WTC11 (cell line): ENCODE measurements around the gene CRACR2A. TPM values are rescaled to one million over a fixed set of nuclear protein-coding genes. Genes with fewer than 3 reads are reported as not detected.

ENCODE experiments used
- ATAC-seq: fragments of 200-7000 bp; cut with Tn5 transposase; 2 replicates; pipeline ENCODE4 v1.10.0; 2021; ENCODE audit warnings: mild to moderate bottlenecking, moderate library complexity
- CTCF ChIA-PET: fragments of 300-600 bp; sonication (Branson Sonifier 250); formaldehyde crosslinking; loops from one replicate; lab custom pipeline; 2021; ENCODE audit warnings: antibody characterized with exemption; lab: Charles Lee
- POLR2A ChIA-PET: fragments of 350-600 bp; sonication (Branson Sonifier 250); formaldehyde crosslinking; loops from one replicate; lab custom pipeline; 2021; ENCODE audit warnings: antibody characterized with exemption; lab: Charles Lee
- DNase-seq: peaks from one replicate; pipeline ENCODE4 v3.0.0; 2021; ENCODE audit warnings: low spot score
- H3K27ac Mint-ChIP-seq: 2 replicates; pipeline ENCODE4 v1.8.0; 2021; ENCODE audit warnings: mixed read lengths
- H3K27me3 Mint-ChIP-seq: 2 replicates; pipeline ENCODE4 v1.8.0; 2021; ENCODE audit warnings: low read depth, mild to moderate bottlenecking, moderate library complexity, mixed read lengths
- H3K36me3 Mint-ChIP-seq: 2 replicates; pipeline ENCODE4 v1.8.0; 2021; ENCODE audit warnings: mixed read lengths
- H3K4me1 Mint-ChIP-seq: 2 replicates; pipeline ENCODE4 v1.8.0; 2022; ENCODE audit warnings: mixed read lengths
- H3K4me3 Mint-ChIP-seq: 2 replicates; pipeline ENCODE4 v1.8.0; 2021; ENCODE audit warnings: mild to moderate bottlenecking, moderate library complexity, mixed read lengths
- H3K9me3 Mint-ChIP-seq: 2 replicates; pipeline ENCODE4 v1.8.0; 2021; ENCODE audit warnings: mixed read lengths
- ELF4 ChIP-seq: sonication (generic); formaldehyde crosslinking; IDR thresholded peaks from 2 replicates; pipeline ENCODE4 v1.8.1; 2022; ENCODE audit warnings: low read depth, mild to moderate bottlenecking, moderate library complexity, missing genetic modification reagents
- ESRRA ChIP-seq: sonication (generic); formaldehyde crosslinking; IDR thresholded peaks from 2 replicates; pipeline ENCODE4 v1.8.1; 2022; ENCODE audit warnings: mild to moderate bottlenecking, missing genetic modification reagents, borderline replicate concordance
- FOXP1 ChIP-seq: sonication (generic); formaldehyde crosslinking; IDR thresholded peaks from 2 replicates; pipeline ENCODE4 v1.8.0; 2022; ENCODE audit warnings: missing genetic modification reagents, mild to moderate bottlenecking, moderate library complexity, borderline replicate concordance
- OVOL2 ChIP-seq: fragments of 250-450 bp; sonication (Bioruptor Pico); IDR thresholded peaks from 2 replicates; pipeline ENCODE4 v1.9.0; 2021; ENCODE audit warnings: mild to moderate bottlenecking, borderline replicate concordance
- TP53 ChIP-seq: sonication (generic); formaldehyde crosslinking; IDR thresholded peaks from 2 replicates; pipeline ENCODE4 v1.8.1; 2023; ENCODE audit warnings: mild to moderate bottlenecking, missing genetic modification reagents
- ZBTB21 ChIP-seq: sonication (generic); formaldehyde crosslinking; IDR thresholded peaks from 2 replicates; pipeline ENCODE4 v1.8.1; 2023; ENCODE audit warnings: mild to moderate bottlenecking, missing genetic modification reagents, borderline replicate concordance
- ZNF121 ChIP-seq: sonication (generic); formaldehyde crosslinking; IDR thresholded peaks from 2 replicates; pipeline ENCODE4 v1.8.0; 2023; ENCODE audit warnings: missing genetic modification reagents
- total RNA-seq: library from RNA; stranded (reverse); gene quantifications from 3 replicates; pipeline ENCODE4 v1.2.3, GENCODE V29; 2021
- TF ChIP-seq, protein P1 (sequence below): sonication (generic); formaldehyde crosslinking; IDR thresholded peaks from 2 replicates; pipeline ENCODE4 v1.8.0; 2022; ENCODE audit warnings: missing genetic modification reagents
- TF ChIP-seq, protein P2 (sequence below): sonication (generic); formaldehyde crosslinking; conservative IDR thresholded peaks from 2 replicates; pipeline ENCODE4 v1.8.1; 2023; ENCODE audit warnings: mild to moderate bottlenecking, low read depth, missing genetic modification reagents, moderate library complexity
- TF ChIP-seq, protein P3 (sequence below): sonication (generic); formaldehyde crosslinking; IDR thresholded peaks from 2 replicates; pipeline ENCODE4 v1.8.0; 2022; ENCODE audit warnings: mild to moderate bottlenecking, missing genetic modification reagents
- TF ChIP-seq, protein P4 (sequence below): sonication (generic); formaldehyde crosslinking; IDR thresholded peaks from 2 replicates; pipeline ENCODE4 v1.8.1; 2022; ENCODE audit warnings: low read depth, missing genetic modification reagents, borderline replicate concordance
- TF ChIP-seq, protein P5 (sequence below): sonication (generic); formaldehyde crosslinking; IDR thresholded peaks from 2 replicates; pipeline ENCODE4 v1.8.1; 2023; ENCODE audit warnings: mild to moderate bottlenecking, moderate library complexity, missing genetic modification reagents

CRACR2A gene
- total RNA-seq, 1 experiment from 2014 or later, result 2.6 TPM

DNA sequence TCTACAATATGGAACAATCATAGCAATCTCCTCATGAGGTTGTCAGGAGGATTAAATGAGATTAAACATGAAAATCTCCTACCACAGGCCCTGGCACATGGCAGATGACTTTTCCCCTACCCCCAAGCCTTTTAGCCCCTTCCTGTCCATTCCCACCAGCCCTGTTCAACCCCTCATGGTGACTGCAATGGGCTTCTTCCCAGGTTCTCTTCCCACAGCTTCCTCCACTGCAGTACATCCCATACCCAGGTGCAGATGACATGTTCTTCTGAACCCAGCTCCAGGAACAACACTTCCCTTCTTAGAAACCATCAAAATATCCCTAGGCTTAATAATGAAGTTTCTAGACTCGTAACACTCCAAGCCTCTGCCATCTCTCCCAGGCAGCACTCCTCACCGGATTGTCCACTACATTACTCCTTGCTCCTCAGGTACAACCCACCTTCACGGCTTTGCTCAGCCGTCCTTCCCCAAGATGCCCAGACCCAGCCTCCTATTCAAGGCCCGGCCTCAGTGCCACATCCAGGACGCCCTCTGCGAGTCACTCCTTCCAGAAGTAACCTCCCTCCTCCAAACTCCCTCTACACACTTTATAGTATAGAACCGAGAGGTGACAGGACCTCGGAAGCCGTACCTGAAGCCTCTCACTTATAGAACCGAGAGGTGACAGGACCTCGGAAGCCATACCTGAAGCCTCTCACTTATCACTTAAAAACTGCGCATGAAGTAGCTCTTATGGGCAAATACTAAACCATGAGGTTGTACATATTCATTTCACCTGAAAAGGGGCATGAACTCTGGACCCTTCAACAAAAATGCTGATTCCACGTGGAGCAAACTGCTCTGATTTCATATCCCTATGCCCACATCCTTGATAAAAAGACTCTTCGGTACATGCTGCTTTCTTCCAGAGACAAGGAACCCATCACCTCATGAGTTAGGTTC, 1.5 kb downstream of the CRACR2A start (continued):
- TF ChIP-seq, protein P1, sequence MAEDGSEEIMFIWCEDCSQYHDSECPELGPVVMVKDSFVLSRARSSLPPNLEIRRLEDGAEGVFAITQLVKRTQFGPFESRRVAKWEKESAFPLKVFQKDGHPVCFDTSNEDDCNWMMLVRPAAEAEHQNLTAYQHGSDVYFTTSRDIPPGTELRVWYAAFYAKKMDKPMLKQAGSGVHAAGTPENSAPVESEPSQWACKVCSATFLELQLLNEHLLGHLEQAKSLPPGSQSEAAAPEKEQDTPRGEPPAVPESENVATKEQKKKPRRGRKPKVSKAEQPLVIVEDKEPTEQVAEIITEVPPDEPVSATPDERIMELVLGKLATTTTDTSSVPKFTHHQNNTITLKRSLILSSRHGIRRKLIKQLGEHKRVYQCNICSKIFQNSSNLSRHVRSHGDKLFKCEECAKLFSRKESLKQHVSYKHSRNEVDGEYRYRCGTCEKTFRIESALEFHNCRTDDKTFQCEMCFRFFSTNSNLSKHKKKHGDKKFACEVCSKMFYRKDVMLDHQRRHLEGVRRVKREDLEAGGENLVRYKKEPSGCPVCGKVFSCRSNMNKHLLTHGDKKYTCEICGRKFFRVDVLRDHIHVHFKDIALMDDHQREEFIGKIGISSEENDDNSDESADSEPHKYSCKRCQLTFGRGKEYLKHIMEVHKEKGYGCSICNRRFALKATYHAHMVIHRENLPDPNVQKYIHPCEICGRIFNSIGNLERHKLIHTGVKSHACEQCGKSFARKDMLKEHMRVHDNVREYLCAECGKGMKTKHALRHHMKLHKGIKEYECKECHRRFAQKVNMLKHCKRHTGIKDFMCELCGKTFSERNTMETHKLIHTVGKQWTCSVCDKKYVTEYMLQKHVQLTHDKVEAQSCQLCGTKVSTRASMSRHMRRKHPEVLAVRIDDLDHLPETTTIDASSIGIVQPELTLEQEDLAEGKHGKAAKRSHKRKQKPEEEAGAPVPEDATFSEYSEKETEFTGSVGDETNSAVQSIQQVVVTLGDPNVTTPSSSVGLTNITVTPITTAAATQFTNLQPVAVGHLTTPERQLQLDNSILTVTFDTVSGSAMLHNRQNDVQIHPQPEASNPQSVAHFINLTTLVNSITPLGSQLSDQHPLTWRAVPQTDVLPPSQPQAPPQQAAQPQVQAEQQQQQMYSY, result no peak
- TF ChIP-seq, protein P2, sequence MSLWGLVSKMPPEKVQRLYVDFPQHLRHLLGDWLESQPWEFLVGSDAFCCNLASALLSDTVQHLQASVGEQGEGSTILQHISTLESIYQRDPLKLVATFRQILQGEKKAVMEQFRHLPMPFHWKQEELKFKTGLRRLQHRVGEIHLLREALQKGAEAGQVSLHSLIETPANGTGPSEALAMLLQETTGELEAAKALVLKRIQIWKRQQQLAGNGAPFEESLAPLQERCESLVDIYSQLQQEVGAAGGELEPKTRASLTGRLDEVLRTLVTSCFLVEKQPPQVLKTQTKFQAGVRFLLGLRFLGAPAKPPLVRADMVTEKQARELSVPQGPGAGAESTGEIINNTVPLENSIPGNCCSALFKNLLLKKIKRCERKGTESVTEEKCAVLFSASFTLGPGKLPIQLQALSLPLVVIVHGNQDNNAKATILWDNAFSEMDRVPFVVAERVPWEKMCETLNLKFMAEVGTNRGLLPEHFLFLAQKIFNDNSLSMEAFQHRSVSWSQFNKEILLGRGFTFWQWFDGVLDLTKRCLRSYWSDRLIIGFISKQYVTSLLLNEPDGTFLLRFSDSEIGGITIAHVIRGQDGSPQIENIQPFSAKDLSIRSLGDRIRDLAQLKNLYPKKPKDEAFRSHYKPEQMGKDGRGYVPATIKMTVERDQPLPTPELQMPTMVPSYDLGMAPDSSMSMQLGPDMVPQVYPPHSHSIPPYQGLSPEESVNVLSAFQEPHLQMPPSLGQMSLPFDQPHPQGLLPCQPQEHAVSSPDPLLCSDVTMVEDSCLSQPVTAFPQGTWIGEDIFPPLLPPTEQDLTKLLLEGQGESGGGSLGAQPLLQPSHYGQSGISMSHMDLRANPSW (CRISPR knock-in tag), result no peak
- TF ChIP-seq ZBTB21 (CRISPR knock-in tag) (no peak), OVOL2 (no peak), FOXP1 (CRISPR knock-in tag) (no peak)
- TF ChIP-seq, all 79 proteins: peak for 0

DNA sequence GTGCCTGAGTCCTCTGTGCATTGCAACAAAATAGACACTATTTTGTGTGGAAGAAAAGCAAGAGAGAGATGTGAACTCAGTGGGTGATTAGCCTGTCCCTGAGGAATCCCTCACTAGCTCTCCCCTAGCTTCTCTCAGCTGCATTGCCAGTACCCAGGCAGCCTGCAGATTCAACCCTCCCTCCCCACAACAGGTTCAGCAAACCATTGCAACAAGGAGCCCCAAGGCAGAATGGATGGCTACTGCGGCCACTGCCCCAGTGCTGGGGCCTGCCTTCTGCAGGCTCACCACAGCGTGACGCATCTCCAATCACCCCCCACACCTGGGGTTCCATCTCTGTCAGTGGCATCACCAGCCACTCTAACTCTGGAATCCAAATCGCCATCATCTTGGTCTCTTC, 2.3 kb downstream of the CRACR2A start:
- Mint-ChIP-seq H3K4me3 (no peak overlapping the region), H3K9me3 (peaks cover 8% of the 10 kb centered on the region), H3K36me3 (no peaks in the 10 kb centered on the region), H3K27me3 (peaks cover 29% of the 10 kb centered on the region), H3K4me1 (peaks cover 8% of the 10 kb centered on the region), H3K27ac (no peak overlapping the region)
- no peak for TF ChIP-seq ESRRA (CRISPR knock-in tag)
- TF ChIP-seq ZNF121 (CRISPR knock-in tag), result no peak
- no peak for TF ChIP-seq TP53
- TF ChIP-seq ELF4 (CRISPR knock-in tag), result no peak
- TF ChIP-seq, protein P3, sequence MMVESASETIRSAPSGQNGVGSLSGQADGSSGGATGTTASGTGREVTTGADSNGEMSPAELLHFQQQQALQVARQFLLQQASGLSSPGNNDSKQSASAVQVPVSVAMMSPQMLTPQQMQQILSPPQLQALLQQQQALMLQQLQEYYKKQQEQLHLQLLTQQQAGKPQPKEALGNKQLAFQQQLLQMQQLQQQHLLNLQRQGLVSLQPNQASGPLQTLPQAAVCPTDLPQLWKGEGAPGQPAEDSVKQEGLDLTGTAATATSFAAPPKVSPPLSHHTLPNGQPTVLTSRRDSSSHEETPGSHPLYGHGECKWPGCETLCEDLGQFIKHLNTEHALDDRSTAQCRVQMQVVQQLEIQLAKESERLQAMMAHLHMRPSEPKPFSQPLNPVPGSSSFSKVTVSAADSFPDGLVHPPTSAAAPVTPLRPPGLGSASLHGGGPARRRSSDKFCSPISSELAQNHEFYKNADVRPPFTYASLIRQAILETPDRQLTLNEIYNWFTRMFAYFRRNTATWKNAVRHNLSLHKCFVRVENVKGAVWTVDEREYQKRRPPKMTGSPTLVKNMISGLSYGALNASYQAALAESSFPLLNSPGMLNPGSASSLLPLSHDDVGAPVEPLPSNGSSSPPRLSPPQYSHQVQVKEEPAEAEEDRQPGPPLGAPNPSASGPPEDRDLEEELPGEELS (CRISPR knock-in tag), result no peak
- TF ChIP-seq, protein P4, sequence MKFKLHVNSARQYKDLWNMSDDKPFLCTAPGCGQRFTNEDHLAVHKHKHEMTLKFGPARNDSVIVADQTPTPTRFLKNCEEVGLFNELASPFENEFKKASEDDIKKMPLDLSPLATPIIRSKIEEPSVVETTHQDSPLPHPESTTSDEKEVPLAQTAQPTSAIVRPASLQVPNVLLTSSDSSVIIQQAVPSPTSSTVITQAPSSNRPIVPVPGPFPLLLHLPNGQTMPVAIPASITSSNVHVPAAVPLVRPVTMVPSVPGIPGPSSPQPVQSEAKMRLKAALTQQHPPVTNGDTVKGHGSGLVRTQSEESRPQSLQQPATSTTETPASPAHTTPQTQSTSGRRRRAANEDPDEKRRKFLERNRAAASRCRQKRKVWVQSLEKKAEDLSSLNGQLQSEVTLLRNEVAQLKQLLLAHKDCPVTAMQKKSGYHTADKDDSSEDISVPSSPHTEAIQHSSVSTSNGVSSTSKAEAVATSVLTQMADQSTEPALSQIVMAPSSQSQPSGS (CRISPR knock-in tag), result no peak
- TF ChIP-seq, protein P5, sequence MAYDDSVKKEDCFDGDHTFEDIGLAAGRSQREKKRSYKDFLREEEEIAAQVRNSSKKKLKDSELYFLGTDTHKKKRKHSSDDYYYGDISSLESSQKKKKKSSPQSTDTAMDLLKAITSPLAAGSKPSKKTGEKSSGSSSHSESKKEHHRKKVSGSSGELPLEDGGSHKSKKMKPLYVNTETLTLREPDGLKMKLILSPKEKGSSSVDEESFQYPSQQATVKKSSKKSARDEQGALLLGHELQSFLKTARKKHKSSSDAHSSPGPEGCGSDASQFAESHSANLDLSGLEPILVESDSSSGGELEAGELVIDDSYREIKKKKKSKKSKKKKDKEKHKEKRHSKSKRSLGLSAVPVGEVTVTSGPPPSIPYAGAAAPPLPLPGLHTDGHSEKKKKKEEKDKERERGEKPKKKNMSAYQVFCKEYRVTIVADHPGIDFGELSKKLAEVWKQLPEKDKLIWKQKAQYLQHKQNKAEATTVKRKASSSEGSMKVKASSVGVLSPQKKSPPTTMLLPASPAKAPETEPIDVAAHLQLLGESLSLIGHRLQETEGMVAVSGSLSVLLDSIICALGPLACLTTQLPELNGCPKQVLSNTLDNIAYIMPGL, result no peak
- POLR2A ChIA-PET, result no interaction called here
- no peak for DNase-seq
- CTCF ChIA-PET, result interaction anchor here (1.0 to 1.2 kb wide), 2 partner anchors 27 to 93 kb away, joined by 3 to 4 read pairs; no protein-coding TSS in a partner anchor
- ATAC-seq, result no peak
